GM12891 (cell line): ENCODE measurements around the gene NEGR1.

Source experiments
- PAX5 ChIP-seq: IDR thresholded peaks from 2 replicates; pipeline ENCODE4 v1.6.1; 2011; ENCODE audit warnings: low read length, moderate library complexity, mild to moderate bottlenecking; ENCODE audit not compliant: insufficient read depth, severe bottlenecking
- POLR2A ChIP-seq: IDR thresholded peaks from 2 replicates; pipeline ENCODE4 v1.6.1; 2011; ENCODE audit warnings: low read depth, low read length, control low read depth
- POLR2AphosphoS5 ChIP-seq: IDR thresholded peaks from 2 replicates; pipeline ENCODE4 v1.6.1; 2011; ENCODE audit warnings: low read depth, low read length, control low read depth
- POU2F2 ChIP-seq: IDR thresholded peaks from 2 replicates; pipeline ENCODE4 v1.6.1; 2011; ENCODE audit warnings: low read depth, mild to moderate bottlenecking, control low read depth, low read length, moderate library complexity
- SPI1 ChIP-seq: IDR thresholded peaks from 2 replicates; pipeline ENCODE4 v1.6.1; 2011; ENCODE audit warnings: low read depth, low read length, control low read depth
- TAF1 ChIP-seq: IDR thresholded peaks from 2 replicates; pipeline ENCODE4 v1.6.1; 2011; ENCODE audit warnings: low read depth, low read length, control low read depth

DNA sequence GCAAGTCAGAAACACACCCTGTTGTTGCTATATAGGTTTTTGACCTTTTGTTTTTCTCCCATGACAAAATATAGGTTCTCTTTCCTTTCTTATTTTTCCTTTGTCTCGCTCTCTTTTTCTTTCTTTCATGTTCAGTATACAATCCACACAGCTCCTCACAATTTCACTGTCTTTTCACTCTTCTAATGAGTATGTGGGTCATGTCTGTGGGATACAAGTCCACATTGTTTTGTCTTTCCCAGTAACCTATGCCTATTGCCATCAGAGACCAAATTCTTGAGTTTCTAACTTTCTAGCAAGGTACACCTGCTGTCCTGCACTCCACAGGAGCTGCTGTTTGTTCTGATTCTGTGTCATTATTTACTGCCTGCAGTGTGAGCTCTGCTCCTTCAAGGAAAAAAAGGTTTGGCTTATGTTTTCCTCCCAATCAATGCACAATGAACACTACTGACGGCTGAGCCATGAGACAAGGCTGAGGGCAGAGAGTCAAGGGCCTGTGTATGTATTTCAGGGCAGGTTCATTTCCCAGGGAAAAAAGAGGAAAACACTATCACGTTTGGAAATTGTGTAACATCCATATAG, 453.8 kb downstream of the NEGR1 start:
- TF ChIP-seq POLR2A (no peak), TAF1 (no peak), POLR2AphosphoS5 (no peak), SPI1 (no peak), POU2F2 (no peak), PAX5 (no peak)
